ENCODE measurements around the gene LAMA2. TPM values are rescaled to one million over a fixed set of nuclear protein-coding genes. Genes with fewer than 3 reads are reported as not detected.

LAMA2 gene
- total RNA-seq, 1 experiment from 2014 or later = 0.28 TPM

- no peak overlapping the region for H3K4me3 ChIP-seq (ENCODE audit: low read depth in 2 of 2, low read length in 2 of 2)
- BruUV-seq (replicated peaks) = no TSS peak
- no peaks in the 10 kb centered on the region for H3K27me3 ChIP-seq (ENCODE audit: control insufficient read depth, insufficient read depth, low read length)
- ChIA-PET POLR2A (no interaction called here), CTCF (no interaction called here)
- no peak overlapping the region for H3K27ac ChIP-seq (ENCODE audit: low read length)
- H3K4me1 ChIP-seq (ENCODE audit: control insufficient read depth, insufficient read depth, low read length) = no peaks in the 10 kb centered on the region
- H3K36me3 ChIP-seq (ENCODE audit: control insufficient read depth, insufficient read depth, low read length) = no peaks in the 10 kb centered on the region
- no peaks in the 10 kb centered on the region for H3K9me3 ChIP-seq (ENCODE audit: control insufficient read depth, insufficient read depth, low read depth, low read length)
- intact Hi-C loops (cut with micrococcal nuclease; ENCODE audit: unreplicated experiment) = no loop called here
- ATAC-seq (no peak), DNase-seq (ENCODE audit: low read depth, low spot score) (no peak)
- TF ChIP-seq, protein P1, sequence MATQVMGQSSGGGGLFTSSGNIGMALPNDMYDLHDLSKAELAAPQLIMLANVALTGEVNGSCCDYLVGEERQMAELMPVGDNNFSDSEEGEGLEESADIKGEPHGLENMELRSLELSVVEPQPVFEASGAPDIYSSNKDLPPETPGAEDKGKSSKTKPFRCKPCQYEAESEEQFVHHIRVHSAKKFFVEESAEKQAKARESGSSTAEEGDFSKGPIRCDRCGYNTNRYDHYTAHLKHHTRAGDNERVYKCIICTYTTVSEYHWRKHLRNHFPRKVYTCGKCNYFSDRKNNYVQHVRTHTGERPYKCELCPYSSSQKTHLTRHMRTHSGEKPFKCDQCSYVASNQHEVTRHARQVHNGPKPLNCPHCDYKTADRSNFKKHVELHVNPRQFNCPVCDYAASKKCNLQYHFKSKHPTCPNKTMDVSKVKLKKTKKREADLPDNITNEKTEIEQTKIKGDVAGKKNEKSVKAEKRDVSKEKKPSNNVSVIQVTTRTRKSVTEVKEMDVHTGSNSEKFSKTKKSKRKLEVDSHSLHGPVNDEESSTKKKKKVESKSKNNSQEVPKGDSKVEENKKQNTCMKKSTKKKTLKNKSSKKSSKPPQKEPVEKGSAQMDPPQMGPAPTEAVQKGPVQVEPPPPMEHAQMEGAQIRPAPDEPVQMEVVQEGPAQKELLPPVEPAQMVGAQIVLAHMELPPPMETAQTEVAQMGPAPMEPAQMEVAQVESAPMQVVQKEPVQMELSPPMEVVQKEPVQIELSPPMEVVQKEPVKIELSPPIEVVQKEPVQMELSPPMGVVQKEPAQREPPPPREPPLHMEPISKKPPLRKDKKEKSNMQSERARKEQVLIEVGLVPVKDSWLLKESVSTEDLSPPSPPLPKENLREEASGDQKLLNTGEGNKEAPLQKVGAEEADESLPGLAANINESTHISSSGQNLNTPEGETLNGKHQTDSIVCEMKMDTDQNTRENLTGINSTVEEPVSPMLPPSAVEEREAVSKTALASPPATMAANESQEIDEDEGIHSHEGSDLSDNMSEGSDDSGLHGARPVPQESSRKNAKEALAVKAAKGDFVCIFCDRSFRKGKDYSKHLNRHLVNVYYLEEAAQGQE (IDR thresholded peaks at IDR 0.05; ENCODE audit: insufficient read depth in 1 of 2, low read depth in 2 of 2, low read length in 1 of 2) = no peak
- TF ChIP-seq POLR2AphosphoS5 (IDR thresholded peaks at IDR 0.05; ENCODE audit: low read depth, low read length) (no peak), SIN3A (IDR thresholded peaks at IDR 0.05; ENCODE audit: borderline replicate concordance, insufficient read depth, low read depth, low read length) (no peak), TCF7L2 (IDR thresholded peaks at IDR 0.05; ENCODE audit: low read depth, low read length) (no peak), CTCF (IDR thresholded peaks at IDR 0.05) (no peak)
- in situ Hi-C loops (cut with HindIII; ENCODE audit: low pct_unique_long_range_greater_than_20kb, low sequenced_read_pairs) = no loop called here
Measured at GRCh38 chr6:129009851-129010250, 126.9 kb downstream of the LAMA2 start.

- H3K4me3 ChIP-seq (ENCODE audit: low read depth in 2 of 2, low read length in 2 of 2) = no peak overlapping the region
- no TSS peak for BruUV-seq (replicated peaks)
- DNase-seq (ENCODE audit: low read depth, low spot score) (no peak), ATAC-seq (no peak)
- no peak overlapping the region for H3K27ac ChIP-seq (ENCODE audit: low read length)
- CTCF ChIA-PET = no interaction called here
- no peaks in the 10 kb centered on the region for H3K27me3 ChIP-seq (ENCODE audit: control insufficient read depth, insufficient read depth, low read length)
- in situ Hi-C loops (cut with HindIII; ENCODE audit: low pct_unique_long_range_greater_than_20kb, low sequenced_read_pairs) = no loop called here
- H3K4me1 ChIP-seq (ENCODE audit: control insufficient read depth, insufficient read depth, low read length) = no peaks in the 10 kb centered on the region
- TF ChIP-seq TCF7L2 (IDR thresholded peaks at IDR 0.05; ENCODE audit: low read depth, low read length) = no peak
- TF ChIP-seq, protein P1 (IDR thresholded peaks at IDR 0.05; ENCODE audit: insufficient read depth in 1 of 2, low read depth in 2 of 2, low read length in 1 of 2) = no peak
- no peak for TF ChIP-seq SIN3A (IDR thresholded peaks at IDR 0.05; ENCODE audit: borderline replicate concordance, insufficient read depth, low read depth, low read length)
- no peak for TF ChIP-seq POLR2AphosphoS5 (IDR thresholded peaks at IDR 0.05; ENCODE audit: low read depth, low read length)
- no peak for TF ChIP-seq CTCF (IDR thresholded peaks at IDR 0.05)
- intact Hi-C loops (cut with micrococcal nuclease; ENCODE audit: unreplicated experiment) = no loop called here
- POLR2A ChIA-PET = no interaction called here
- H3K36me3 ChIP-seq (ENCODE audit: control insufficient read depth, insufficient read depth, low read length) = no peaks in the 10 kb centered on the region
- no peaks in the 10 kb centered on the region for H3K9me3 ChIP-seq (ENCODE audit: control insufficient read depth, insufficient read depth, low read depth, low read length)
Measured at GRCh38 chr6:129014302-129014701, 131.4 kb downstream of the LAMA2 start.
